GM23338 (cell line): ENCODE results near the gene LAPTM4A. TPM values are rescaled to one million over a fixed set of nuclear protein-coding genes. Genes with fewer than 3 reads are reported as not detected.

Experiments used
- ATAC-seq: fragments of 200-7000 bp; cut with Tn5 transposase; 3 replicates; pipeline ENCODE4 v1.9.1; 2020
- DNase-seq: peaks from one replicate; pipeline ENCODE4 v3.0.0-alpha.2; 2015; ENCODE audit warnings: low spot score
- H2AFZ ChIP-seq: fragments of 200-600 bp; sonication (generic); 2 replicates; pipeline ENCODE4 v1.8.0; 2016; ENCODE audit warnings: antibody characterized with exemption, mild to moderate bottlenecking, moderate library complexity
- H3F3A ChIP-seq: fragments of 200-600 bp; sonication (generic); replicated peaks from 2 replicates; pipeline ENCODE4 v1.8.0; 2017; ENCODE audit warnings: antibody characterized with exemption, mixed run types, low read depth
- H3K27ac ChIP-seq: fragments of 200-600 bp; sonication (generic); 2 replicates; pipeline ENCODE4 v1.6.1; 2016; ENCODE audit warnings: low read depth
- H3K27me3 ChIP-seq: fragments of 200-600 bp; sonication (generic); 2 replicates; pipeline ENCODE4 v1.8.0; 2016; ENCODE audit warnings: mild to moderate bottlenecking, mixed run types, moderate library complexity; ENCODE audit not compliant: insufficient read depth
- H3K36me3 ChIP-seq: fragments of 200-600 bp; sonication (generic); 2 replicates; pipeline ENCODE4 v1.8.0; 2016; ENCODE audit warnings: mild to moderate bottlenecking; ENCODE audit not compliant: insufficient read depth
- H3K4me1 ChIP-seq: fragments of 200-600 bp; sonication (generic); 2 replicates; pipeline ENCODE4 v1.8.0; 2016; ENCODE audit warnings: mild to moderate bottlenecking, moderate library complexity; ENCODE audit not compliant: insufficient read depth
- H3K4me2 ChIP-seq: fragments of 200-600 bp; sonication (generic); 2 replicates; pipeline ENCODE4 v1.7.1; 2017; ENCODE audit warnings: mixed run types
- H3K4me3 ChIP-seq: fragments of 200-600 bp; sonication (generic); 2 replicates; pipeline ENCODE4 v1.6.1; 2016; ENCODE audit warnings: mixed run types
- H3K79me2 ChIP-seq: fragments of 200-600 bp; sonication (generic); replicated peaks from 2 replicates; pipeline ENCODE4 v1.8.0; 2017; ENCODE audit warnings: mild to moderate bottlenecking; ENCODE audit not compliant: insufficient read depth
- H3K9me2 ChIP-seq: fragments of 200-600 bp; sonication (generic); 2 replicates; pipeline ENCODE4 v1.8.0; 2017; ENCODE audit not compliant: insufficient read depth
- H4K20me1 ChIP-seq: fragments of 200-600 bp; sonication (generic); replicated peaks from 2 replicates; pipeline ENCODE4 v1.8.0; 2017; ENCODE audit warnings: mild to moderate bottlenecking; ENCODE audit not compliant: insufficient read depth
- H3K27ac Mint-ChIP-seq: 2 replicates; pipeline ENCODE4 v1.8.0; 2020; ENCODE audit warnings: inconsistent platforms, mild to moderate bottlenecking, moderate library complexity, mixed read lengths
- H3K27me3 Mint-ChIP-seq: 3 replicates; pipeline ENCODE4 v1.8.0; 2022; ENCODE audit warnings: low read depth, mild to moderate bottlenecking, moderate library complexity, mixed read lengths, inconsistent platforms; ENCODE audit not compliant: insufficient read depth, poor library complexity
- H3K36me3 Mint-ChIP-seq: 3 replicates; pipeline ENCODE4 v1.8.0; 2021; ENCODE audit warnings: low read depth, mild to moderate bottlenecking, inconsistent platforms, moderate library complexity, mixed read lengths
- H3K4me1 Mint-ChIP-seq: 3 replicates; pipeline ENCODE4 v1.8.0; 2020; ENCODE audit warnings: mild to moderate bottlenecking, inconsistent platforms, mixed read lengths
- H3K4me3 Mint-ChIP-seq: 3 replicates; pipeline ENCODE4 v1.8.0; 2021; ENCODE audit warnings: moderate library complexity, mild to moderate bottlenecking, inconsistent platforms, mixed read lengths
- H3K9me3 Mint-ChIP-seq: 3 replicates; pipeline ENCODE4 v1.8.0; 2020; ENCODE audit warnings: moderate library complexity, mild to moderate bottlenecking, inconsistent platforms, mixed read lengths
- ZNF462 ChIP-seq: fragments of 250-450 bp; sonication (Bioruptor Pico); IDR thresholded peaks from 2 replicates; pipeline ENCODE4 v1.5.0; 2020; ENCODE audit warnings: mild to moderate bottlenecking, moderate library complexity
- polyA plus RNA-seq: library from polyadenylated mRNA; unstranded; fragments of >200 nt; fragmentation: Nextera tagmentation; extraction: Ambion mirVana; gene quantifications from 2 replicates; pipeline ENCODE4 v1.2.1, GENCODE V29; 2016
- total RNA-seq: library from RNA; depleted of rRNA; stranded (reverse); fragments of >200 nt; shearing (Covaris generic); gene quantifications from 2 replicates; pipeline ENCODE4 v1.2.3, GENCODE V29; 2014
- TF ChIP-seq, protein P1 (sequence below), 2 experiments: fragments of 200-600 bp in 1 of 2; sonication (generic) in 1 of 2; conservative IDR thresholded peaks; 2 replicates each; pipeline versions ENCODE4 v1.5.1 to v1.6.1; 2016 to 2017; ENCODE audit warnings: antibody characterized with exemption in 2 of 2, low read depth in 2 of 2, mild to moderate bottlenecking in 2 of 2, moderate library complexity in 1 of 2

Gene LAPTM4A
- total and polyA plus RNA-seq, 2 experiments from 2014 or later = 123 to 214 TPM

DNA sequence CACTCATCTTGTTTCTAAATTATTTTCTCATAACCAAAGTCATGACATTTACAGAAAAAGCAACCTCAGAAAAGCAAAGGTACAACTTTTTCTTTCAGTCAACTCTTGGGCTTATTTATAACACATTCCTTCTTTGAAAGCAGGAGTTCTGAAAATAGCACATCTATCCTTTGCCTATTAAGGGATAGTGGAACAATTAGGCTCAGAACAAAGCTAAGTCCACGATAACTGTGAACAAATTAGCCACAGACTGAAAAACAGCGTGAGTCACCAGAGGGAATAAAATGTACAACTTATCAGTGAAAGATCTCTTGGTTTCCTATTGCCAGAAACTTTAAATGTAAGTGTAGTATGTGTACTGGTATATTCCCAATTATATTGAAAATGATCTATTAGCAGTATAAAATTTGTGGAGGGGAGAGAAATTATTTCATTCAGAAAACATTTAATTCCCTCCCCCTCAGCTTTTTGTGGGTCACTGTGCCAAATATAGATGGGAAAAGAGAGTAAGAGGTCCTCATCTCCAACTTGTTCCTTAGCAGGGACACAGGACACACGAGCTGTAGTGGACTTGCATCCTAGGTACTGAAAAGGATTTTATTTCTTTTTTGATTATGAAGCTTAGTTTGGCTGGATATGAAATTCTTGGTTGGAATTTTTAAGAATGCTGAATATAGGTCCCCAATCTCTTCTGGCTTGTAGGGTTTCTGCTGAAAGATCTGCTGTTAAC lies 23.6 kb downstream of the LAPTM4A start:
- Mint-ChIP-seq H3K4me1 (no peaks in the 10 kb centered on the region), H3K4me3 (no peak overlapping the region), H3K36me3 (peaks cover 44% of the 10 kb centered on the region), H3K27ac (no peak overlapping the region), H3K27me3 (no peaks in the 10 kb centered on the region), H3K9me3 (peaks cover 2% of the 10 kb centered on the region; the same call in 1 of the 3 replicates)
- H3K79me2 ChIP-seq = no peaks in the 10 kb centered on the region; the same call in 1 of the 2 replicates
- no peak overlapping the region for H2AFZ ChIP-seq
- peaks cover 7% of the 10 kb centered on the region for H4K20me1 ChIP-seq
- H3K9me2 ChIP-seq = no peaks in the 10 kb centered on the region
- H3K27me3 ChIP-seq = no peaks in the 10 kb centered on the region
- no peak overlapping the region for H3K4me2 ChIP-seq
- H3K4me3 ChIP-seq = no peak overlapping the region
- H3K4me1 ChIP-seq = no peaks in the 10 kb centered on the region
- H3K27ac ChIP-seq = no peak overlapping the region
- DNase-seq (no peak), ATAC-seq (no peak)
- peaks cover 25% of the 10 kb centered on the region for H3K36me3 ChIP-seq
- TF ChIP-seq ZNF462 (CRISPR knock-in tag) = no peak
- no peaks in the 10 kb centered on the region for H3F3A ChIP-seq

DNA sequence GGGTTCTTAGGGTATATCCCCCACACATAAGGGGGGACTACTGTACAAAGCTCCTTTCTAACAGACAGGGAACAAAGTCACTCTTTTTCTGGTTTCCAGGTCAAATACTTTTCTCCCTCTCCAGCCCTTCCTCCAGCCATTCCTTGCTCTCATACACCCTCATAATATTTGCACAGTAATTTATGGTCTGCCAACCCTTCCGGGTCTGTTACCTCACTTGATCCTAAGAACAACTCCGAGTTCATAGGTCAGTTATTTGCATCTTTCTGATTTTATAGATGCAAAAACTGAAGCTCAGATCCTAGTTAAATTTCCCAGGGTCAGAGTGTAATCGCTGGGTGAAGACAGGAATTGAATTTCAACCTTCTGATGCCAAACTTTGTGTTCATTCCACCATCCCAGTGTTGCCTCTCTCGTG lies 24.2 kb downstream of the LAPTM4A start:
- TF ChIP-seq, protein P1, sequence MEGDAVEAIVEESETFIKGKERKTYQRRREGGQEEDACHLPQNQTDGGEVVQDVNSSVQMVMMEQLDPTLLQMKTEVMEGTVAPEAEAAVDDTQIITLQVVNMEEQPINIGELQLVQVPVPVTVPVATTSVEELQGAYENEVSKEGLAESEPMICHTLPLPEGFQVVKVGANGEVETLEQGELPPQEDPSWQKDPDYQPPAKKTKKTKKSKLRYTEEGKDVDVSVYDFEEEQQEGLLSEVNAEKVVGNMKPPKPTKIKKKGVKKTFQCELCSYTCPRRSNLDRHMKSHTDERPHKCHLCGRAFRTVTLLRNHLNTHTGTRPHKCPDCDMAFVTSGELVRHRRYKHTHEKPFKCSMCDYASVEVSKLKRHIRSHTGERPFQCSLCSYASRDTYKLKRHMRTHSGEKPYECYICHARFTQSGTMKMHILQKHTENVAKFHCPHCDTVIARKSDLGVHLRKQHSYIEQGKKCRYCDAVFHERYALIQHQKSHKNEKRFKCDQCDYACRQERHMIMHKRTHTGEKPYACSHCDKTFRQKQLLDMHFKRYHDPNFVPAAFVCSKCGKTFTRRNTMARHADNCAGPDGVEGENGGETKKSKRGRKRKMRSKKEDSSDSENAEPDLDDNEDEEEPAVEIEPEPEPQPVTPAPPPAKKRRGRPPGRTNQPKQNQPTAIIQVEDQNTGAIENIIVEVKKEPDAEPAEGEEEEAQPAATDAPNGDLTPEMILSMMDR (conservative IDR thresholded peaks at IDR 0.05; ENCODE audit: low read depth in 2 of 2) = no peak
- H3K27ac Mint-ChIP-seq = no peak overlapping the region
- Histone ChIP-seq H3K4me2 (no peak overlapping the region), H3K9me2 (no peaks in the 10 kb centered on the region), H3K27ac (no peak overlapping the region), H3K27me3 (no peaks in the 10 kb centered on the region), H3K79me2 (no peaks in the 10 kb centered on the region; the same call in 1 of the 2 replicates), H4K20me1 (peaks cover 3% of the 10 kb centered on the region), H3K4me1 (no peaks in the 10 kb centered on the region), H3K36me3 (peaks cover 21% of the 10 kb centered on the region), H3F3A (no peaks in the 10 kb centered on the region), H3K4me3 (no peak overlapping the region), H2AFZ (no peak overlapping the region)
- no peaks in the 10 kb centered on the region for H3K4me1 Mint-ChIP-seq
- H3K36me3 Mint-ChIP-seq = peaks cover 40% of the 10 kb centered on the region
- H3K9me3 Mint-ChIP-seq = peaks cover 5% of the 10 kb centered on the region; the same call in 2 of the 3 replicates
- ATAC-seq (no peak), DNase-seq (no peak)
- H3K4me3 Mint-ChIP-seq = no peak overlapping the region
- no peaks in the 10 kb centered on the region for H3K27me3 Mint-ChIP-seq
